Activated CD4-positive, alpha-beta T cell treated with anti-CD3 and anti-CD28 coated beads, Interleukin-2, amount 50 U/mL, for 1 hour (primary cell): ENCODE results near the gene C2CD2.

ENCODE experiments used
- DNase-seq: peaks from one replicate; pipeline ENCODE4 v3.0.0-alpha.2; 2020

C2CD2 gene

DNA sequence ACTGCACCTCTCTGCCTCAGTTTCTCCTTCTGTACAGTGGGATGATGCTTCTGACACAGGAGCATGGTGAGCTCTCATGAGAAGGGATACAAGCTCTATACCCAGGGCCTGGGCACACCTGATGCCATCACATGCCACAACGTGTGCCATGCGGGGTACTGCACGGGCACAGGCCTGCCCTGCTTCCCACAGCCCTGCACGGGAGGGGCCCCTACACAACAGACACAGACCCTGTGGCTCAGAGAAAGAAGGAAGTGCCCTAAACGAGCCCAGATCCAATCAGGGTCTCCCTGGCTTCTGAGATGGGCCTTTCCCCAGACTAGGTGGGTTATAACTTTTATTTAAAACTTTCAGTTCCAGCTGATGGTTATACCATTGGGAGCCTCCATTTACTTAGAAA lies 24.6 kb downstream of the C2CD2 start:
- no peak for DNase-seq

DNA sequence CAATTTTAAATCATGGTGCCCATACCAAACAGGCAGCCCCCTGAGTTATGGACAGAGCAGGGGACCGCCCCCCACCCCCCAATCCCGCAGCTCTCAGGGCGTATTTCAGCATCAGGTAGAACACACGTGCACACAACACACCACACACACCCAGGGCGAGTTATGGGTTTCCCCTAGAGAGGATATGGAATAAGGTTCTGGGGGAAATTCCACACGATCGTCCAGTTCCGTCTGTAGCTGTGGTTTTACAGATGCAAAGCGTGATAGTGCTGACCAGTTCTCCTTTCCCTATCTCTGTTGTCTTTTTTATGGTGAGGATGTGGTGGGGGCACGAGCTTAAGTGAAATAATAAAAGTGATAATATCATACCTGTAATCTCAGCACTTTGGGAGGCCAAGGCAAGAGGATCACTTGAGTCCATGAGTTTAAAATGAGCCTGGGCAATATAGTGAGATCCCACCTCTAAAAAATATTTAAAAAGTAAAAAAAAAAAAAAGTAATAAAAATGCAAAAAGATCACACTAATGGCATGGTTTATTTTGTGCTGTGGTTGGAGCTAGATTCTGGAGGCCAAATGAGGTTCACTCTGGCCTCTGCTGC lies 25.1 kb downstream of the C2CD2 start:
- no peak for DNase-seq

DNA sequence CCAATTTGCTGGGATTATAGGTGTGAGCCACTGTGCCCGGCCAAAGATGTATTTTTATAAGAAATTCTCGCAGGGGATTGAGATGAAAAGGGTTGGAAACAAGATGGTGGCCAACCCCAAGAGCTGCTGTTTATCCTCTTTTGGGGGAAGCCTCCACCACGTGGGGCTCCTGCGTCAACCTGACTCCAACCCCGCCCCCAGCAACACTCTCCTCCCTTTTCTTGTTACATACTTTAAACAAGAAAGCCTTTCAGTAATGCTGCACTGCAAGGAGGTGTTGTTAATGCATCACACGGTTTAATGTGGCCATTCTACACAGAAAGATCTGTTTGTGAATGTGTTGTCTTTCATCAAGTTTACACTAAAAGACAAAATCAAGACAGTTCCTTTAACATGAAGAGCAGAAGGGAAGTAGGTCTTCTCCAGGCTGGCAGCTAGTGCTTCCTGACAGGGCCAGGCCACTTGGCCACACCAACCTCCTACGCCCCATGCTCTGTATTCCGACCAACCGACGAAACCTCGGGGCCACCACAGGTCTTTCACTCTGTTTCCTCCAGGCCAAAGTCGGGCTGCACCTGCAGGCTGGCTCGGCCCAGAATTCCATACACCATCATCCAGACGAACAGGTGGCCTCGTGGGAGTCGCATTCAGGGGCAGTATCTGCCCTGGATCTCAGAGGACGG lies 25.9 kb downstream of the C2CD2 start:
- DNase-seq, result no peak

DNA sequence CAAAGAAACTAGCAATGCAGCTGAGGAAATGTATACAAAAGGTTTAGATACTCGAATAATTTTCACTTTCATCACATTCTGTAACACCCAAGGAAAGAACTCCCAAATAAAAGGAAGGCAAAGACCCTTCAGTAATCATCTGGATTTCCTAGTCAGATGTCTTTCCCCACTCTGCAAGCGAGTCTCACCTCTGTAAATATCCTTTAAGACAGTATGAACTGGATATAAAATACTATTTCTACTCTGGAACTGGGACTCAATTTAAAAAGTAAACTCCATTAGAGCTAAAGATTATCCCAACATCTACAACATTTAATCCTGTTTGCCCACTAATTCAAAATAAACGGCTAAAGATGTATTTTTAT lies 27.0 kb downstream of the C2CD2 start:
- DNase-seq, result no peak

DNA sequence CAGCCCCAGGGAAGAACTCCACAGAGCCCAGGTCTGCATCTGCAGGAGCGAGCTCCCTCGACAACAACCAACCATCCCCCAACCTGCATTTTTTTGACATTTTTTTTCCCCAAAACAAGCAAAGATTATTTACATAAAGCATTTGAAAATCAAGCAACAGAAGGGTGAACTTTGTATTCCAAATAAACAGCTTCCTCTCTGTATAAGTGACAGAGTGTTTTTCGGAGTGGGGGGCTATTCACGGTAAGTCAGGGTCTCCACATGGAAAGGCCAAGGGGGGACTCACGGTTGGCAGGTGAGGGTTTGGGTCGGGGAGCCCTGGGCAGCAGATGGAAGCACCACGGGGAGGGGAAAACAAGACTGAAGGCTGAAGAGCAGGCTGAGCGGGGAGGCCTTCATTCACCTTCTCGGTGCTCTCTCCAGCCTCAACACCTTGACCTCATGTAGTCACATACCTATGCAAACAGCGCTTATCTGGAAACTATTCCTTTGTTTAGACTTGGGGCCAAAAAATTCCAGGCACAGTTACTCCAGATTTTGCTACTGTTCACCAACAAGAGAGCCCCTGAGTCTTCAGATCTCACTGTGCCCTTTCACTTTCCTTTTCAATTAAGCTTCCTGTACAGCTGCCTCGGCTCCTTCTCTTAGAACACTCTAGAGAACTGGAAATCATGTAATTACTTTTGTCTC lies 27.6 kb downstream of the C2CD2 start:
- no peak for DNase-seq

DNA sequence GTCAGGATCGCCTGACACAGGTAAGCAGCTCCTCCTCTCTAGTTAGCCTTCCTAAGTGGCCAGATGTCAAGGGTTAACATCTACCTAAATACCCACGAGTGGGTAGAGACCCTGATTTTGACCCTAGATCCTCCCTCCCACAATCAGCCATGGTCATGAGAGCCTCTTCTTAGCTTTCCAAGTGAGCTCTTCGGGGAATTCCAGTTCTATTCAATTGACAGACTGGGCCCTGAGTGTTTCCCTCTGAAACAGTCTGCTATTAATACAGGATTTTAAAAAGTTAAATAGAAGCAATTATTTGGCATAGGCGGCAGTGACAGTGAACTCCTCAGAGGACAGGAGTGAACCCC lies 28.1 kb downstream of the C2CD2 start:
- no peak for DNase-seq

DNA sequence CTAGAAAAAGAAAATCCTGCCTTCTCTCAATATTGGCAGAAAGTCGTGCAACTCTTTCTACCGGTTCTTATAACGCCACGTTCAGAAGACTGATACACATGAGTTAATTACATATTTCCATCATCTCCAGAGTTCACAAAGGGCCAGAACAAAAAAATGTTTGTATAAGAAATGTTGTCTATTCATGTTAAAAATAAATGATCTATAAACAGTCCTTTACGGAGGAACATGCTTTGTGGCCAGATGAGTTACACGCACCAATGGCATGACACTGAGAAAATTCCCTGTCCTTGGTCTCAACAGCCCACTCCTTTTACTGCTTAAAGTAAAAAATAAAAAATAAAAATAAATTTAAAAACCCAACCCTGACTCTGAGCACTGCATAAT lies 29.5 kb downstream of the C2CD2 start:
- DNase-seq, result no peak

DNA sequence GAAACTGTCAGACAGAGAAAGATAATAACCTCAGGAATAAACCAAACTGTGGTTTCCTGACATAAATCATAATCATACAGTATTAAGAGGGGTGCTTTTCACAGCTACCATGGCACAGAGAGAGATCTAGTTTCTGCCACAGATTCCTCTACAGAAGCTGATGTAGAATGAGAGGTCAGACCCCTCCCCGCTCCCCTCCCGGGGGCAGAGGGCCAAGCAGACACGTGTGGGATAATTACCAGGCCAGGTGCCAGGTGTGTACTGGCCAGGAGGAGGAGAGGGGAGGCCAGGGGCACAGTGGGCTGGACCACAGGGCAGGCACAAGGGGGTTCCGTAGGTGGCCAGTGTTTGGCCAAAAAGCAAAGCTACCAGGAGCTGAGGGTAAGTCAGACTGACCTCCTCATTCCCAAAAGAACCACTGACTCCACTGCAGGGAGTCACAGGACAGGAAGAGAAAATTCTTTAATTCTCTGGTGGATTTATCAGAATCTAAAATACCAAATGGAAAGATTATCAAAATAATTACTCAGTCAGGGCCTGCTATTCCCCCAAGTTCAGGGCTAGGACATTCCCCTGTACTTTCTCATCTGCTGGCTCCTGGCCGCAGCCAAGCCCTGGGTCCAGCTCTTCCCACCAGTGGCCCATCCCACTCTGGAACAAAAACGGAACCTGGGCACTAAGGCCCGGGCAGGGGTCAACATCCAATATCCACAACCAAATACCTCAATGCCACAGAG lies 30.0 kb downstream of the C2CD2 start:
- DNase-seq, result no peak

DNA sequence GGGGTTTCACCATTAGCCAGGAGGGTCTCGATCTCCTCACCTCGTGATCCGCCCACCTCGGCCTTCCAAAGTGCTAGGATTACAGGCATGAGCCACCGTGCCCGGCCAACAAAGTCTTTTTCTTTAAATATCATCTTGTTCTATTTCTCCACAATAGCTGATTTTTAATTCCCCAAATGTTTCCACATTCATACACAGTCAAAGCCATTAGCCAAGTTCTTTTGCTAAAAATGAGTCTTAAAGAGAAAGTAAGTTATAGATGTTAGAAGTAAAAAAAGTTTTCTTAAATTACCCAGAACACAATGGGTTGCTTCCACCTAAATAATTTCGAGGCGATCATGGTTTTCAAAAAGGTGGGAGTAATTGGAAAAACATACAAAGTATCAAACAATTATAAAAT lies 30.6 kb downstream of the C2CD2 start:
- DNase-seq, result no peak

DNA sequence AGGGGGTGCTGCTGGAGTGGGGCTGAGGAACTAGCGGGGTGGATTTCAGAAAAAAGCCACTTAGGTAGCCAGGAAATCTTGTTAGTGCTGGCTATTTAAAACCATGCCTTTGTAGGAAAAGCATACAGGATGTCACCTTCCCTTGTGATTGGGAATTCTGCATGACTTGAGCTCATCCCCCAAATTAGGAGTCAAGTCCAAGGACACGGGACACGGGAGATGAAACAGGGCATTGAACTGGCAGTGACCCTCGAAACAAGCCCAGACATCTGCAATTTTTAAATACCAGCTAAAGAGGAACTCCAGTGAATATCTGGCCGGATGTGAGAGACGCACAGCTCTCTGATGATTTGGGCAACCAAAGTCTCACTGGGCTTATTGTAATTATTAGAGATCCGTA lies 32.8 kb downstream of the C2CD2 start:
- DNase-seq, result no peak

DNA sequence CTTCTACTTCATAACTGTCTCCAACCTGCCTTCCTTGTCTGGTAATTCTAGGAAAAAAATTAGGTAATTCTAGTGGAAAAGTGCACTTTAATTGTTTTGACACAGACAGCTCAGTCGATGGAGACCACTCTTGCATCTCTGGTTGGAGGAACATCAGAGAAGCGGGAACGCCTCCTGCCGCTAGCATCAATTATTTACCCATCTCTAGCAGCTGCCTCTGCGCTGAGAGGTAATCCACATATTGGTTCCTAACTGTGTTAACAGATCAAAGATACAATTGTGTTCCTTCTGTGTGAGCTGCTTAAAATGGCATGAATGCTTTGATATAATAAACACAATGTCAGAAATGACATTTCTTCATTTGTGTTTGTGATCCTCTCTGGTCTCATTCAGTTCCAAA lies 33.3 kb downstream of the C2CD2 start:
- no peak for DNase-seq

DNA sequence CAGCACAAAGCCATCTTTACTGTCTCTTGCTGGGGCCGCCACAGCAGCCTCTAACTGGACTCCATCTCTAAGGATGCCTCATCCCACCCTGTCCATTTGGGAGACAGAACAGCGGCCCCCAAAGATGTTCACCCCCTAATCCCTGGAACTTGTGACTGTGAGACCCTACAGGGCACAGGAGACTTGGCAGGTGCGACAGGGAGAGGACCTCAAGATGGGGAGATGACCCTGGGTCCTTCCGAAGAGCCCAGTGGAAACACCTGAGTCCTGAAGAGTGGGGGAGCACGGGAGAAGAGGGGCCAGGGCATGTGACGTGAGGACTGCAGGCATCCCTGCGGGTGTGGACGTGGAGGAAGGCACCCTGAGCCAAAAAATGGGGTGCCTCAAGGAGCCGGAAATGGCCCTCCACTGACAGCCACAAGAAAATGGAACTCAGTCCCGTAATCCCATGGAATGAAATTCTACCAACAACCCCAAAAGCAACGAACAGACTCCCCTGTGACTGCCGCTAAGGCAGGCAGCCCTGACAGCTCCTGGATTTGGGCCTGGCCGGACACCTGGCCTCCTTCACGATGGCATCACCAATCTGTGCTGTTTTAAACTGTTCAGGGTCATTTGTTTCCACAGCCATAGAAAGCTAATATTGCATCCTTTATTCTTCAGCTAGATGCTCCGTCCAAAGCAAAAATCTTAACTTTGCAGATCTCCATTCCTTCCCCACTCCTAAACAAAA lies 34.0 kb downstream of the C2CD2 start:
- no peak for DNase-seq

DNA sequence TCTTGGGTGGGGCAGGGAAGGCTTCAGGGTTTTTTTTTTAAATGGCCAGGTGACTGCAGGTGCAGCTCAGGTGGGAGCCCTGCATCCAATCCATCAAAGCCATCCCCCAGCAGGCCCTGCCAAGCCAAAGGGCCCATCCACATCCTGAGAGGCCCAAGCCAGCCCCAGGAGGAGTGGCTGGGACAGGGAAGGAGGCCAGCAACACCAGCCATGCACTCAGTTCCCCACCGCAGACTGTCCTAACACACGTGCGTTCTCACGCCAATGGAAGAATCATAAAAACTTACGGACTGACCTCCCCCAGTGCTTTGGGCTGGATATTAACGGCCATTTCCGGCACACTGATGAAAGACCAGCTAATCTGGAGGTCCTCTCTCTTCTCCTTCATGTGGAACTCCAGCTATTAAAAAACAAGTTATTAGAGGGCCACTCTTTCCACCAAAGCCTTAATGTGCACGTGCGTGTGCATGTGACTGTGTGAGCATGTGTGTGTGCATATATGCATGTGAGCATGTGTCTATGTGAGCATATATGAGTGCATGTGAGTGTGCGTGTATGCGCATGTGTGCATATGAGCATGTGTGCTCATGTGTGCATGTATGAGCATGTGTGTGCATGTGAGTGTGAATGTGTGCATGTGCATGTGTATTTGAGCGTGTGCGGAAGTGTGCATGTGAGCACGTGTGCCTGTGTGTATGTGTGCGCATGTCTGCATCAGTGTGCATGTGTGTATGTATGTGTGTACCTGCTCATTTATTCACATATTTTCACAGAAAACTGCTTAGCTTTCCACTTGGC lies 35.1 kb downstream of the C2CD2 start:
- DNase-seq, result no peak

DNA sequence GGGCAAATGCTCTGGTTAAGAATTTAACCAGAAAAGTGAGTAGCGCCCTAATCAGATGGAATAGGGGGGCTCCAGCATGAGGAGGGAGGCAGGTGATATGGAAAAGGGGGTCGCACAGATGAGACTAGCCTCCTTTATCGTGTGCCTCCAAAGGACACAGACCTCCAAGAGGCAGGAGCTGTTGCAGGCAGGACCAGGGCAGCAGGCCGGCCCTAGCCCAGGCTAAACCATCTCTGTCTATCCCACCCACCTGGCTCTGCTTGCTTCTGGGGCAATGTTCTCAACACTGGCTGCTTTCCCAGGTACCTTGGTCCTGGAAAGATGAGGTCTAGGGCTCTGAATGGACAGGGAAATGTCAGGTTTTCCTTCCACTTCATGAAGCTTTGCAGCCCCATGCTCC lies 36.3 kb downstream of the C2CD2 start:
- no peak for DNase-seq

DNA sequence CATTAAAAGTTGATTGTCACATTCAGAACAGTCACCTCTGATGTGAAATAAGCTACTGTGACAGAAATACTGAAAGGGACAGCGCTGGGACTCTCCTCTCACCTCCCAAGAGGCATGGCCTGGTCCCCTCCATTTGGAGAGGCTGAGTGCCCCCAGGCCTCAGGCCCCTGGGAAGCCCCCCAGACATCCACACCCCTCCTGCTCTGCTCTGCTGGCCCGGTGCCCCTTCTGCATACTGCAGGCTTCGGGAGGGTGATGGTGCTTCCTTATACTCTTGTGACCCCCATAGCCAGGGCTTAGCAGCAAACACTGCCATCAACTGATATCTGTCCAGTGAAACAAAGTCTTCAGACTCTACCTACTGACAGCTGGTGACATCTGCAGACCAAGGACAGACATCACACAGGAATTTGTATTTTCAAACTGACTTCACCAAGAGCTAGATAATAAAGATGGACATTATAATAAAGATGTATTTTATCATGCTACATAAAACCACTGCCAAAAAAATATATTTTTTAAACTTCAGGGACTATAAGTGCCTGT lies 36.9 kb downstream of the C2CD2 start:
- no peak for DNase-seq

DNA sequence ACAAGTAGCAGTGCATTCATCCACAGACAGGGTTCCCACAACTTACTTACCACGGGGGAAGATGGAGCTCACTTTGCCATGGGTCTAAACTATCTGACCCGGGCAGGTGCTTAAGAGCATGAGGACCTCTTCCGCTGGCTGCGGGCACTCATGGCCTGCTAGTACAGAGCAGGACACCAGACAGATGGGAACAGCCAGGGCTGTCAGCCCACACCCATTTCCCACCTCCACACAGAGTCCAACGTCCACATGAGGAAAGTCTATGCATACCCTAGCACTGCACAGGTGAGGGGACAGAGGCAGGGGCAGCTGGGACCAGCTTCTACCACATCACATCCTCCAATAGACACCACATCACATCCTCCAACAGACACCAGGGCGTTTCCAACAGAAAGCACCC lies 38.9 kb downstream of the C2CD2 start:
- DNase-seq, result no peak

DNA sequence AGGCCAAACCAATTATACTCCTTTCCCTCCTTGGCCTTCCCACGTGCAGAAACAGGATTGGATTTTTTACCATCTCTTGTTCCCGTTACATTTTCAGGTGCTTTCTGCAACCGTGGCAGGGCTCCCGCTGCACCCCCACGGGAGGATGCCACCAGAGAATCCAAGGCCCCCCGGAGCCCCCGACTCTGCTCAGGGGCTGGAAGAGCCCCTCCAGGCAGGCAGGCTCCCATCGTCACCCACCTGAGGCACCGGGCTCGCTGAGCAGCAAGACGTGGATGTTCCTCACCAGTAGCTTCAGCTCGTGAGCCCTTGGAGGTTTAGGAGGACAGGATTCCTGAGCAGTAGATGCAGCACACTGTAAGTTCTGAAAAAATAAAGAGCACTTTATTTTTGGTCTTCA lies 39.5 kb downstream of the C2CD2 start:
- DNase-seq, result no peak

DNA sequence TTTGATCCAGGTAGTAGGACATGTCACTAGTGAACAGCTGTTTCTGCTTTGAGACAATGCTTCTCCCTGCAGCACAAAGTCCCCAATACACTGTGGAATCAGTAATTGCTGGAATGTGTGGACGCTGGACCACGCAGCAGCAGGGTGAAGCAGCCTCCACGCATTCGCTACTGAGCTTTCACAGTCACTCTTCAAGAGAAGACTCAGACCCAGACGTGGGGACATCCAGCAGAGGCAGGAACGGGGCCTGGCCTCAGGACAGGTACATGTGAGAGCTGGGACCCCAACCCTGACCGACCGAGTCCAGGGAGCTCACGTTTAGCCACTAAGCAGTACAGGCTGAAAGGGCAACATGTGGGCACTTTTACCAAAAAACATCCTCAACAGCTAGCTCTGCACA lies 40.6 kb downstream of the C2CD2 start:
- no peak for DNase-seq

DNA sequence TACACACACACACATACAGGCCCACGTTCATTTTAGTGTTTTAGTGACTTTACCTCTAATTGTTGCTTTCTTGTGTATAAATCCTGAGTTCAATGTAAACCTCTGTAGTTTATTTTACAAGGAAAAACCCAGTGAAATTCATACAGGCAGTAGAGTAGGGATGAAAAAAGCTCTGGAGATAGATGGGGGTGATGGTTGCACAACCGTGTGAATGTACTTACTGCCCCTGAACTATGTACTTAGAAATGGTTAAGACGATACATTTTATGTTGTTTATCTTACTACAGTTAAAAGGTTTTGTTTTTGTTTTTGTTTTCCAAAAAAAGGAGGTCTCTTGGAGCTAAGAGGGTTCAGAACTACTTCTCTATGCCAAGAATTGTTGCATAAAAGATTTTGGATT lies 45.0 kb downstream of the C2CD2 start:
- DNase-seq, result no peak

DNA sequence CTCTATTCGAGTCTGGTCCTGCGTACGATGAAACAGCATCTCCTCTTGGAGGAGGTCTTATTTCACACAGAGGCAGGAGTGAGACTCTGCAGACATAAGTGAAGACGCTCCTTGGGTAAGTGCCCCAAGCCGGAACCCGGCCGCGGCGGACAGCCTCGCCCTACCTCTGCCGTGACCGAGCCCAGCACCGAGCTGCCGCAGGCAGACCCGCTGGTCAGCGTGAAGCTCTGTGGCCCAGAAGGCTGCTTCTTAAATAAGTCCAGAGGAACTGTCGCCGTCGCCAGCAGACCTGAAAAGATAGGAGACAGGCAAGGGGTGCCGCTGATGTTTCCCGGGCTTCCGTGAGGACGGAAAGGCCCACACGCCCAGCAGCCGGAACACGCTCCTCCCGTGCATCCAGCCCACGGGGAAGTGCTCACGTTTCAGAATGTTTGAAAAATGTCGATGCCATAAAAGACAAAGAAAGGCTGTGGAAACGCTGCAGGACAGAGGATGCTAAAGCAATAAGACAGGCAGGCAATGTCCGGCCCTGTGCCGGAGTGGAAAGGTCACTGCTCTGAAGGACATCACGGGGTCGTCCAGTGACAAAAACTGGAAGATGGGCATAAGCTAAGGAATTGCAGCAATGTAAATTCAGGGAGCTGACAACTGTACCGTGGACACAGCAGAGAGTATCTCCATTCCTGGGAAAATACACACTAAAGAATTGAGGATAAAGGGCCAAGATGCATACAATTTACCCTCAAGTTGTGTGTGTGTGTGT lies 46.1 kb downstream of the C2CD2 start:
- DNase-seq, result no peak

DNA sequence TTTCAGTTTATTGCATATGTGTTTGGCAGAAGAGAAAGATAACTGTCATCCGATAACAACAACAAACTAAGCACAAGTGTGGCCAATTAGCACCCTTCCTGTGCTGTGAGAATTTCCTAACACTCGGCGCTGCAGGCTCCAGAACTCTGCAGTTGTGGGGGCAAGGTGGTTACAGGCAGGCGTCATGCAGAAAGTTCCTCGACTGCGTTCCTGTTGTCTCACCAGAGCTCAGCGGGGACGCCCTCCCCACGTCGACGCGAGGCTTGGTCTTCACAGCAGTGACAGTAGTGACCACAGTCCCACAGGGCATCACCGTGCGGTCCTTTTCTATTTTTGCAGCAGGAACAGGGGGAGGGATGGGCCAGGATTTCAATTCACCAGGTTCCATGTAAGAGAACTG lies 47.0 kb downstream of the C2CD2 start:
- no peak for DNase-seq
